Measurements from ENCODE around the gene LIF. TPM values are rescaled to one million over a fixed set of nuclear protein-coding genes. Genes with fewer than 3 reads are reported as not detected.

Gene LIF
- total RNA-seq, 3 donors from 2014 or later (not counting 1 experiment from before 2014, with no cell fraction given), result 2.0 to 2.7 (median 2.6) TPM

DNA sequence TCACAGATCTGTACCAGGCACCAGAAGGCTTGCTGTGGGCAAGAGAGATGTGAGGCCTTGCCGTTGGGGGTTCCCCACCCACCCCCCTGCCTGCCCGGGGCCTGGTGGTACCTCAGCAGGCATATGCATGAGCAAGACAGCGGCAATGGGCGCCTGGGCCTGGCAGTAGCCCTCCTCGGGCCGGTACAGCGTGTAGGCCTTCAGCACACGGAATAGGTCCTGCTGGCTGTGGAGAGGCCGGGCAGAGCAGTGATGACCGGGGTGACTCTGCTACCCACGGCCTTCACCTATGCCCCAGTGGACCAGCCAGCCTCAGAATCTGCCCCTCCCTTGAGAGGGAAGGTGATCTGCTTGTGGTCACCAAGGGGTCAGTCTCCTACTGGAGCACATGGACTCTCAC, 48.3 kb upstream of the LIF start:
- H3K4me1 Mint-ChIP-seq, result peaks cover 6 to 16% of the 10 kb centered on the region in 2 donors
- peaks cover 15% of the 10 kb centered on the region for H3K4me1 ChIP-seq (ENCODE audit: control insufficient read depth, insufficient read depth, low read length)
- no peak overlapping the region for H3K27ac ChIP-seq (ENCODE audit: low read length)
- intact Hi-C loops (cut with micrococcal nuclease), result no loop called here
- no peaks in the 10 kb centered on the region for H3K27me3 ChIP-seq (ENCODE audit: control insufficient read depth, insufficient read depth, low read length)
- TF ChIP-seq, protein P1, sequence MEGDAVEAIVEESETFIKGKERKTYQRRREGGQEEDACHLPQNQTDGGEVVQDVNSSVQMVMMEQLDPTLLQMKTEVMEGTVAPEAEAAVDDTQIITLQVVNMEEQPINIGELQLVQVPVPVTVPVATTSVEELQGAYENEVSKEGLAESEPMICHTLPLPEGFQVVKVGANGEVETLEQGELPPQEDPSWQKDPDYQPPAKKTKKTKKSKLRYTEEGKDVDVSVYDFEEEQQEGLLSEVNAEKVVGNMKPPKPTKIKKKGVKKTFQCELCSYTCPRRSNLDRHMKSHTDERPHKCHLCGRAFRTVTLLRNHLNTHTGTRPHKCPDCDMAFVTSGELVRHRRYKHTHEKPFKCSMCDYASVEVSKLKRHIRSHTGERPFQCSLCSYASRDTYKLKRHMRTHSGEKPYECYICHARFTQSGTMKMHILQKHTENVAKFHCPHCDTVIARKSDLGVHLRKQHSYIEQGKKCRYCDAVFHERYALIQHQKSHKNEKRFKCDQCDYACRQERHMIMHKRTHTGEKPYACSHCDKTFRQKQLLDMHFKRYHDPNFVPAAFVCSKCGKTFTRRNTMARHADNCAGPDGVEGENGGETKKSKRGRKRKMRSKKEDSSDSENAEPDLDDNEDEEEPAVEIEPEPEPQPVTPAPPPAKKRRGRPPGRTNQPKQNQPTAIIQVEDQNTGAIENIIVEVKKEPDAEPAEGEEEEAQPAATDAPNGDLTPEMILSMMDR (IDR thresholded peaks at IDR 0.05), result no peak
- H3K27ac Mint-ChIP-seq, result no peak overlapping the region
- 96% methylated on average over 11 of the region's 11 CpGs for WGBS (ENCODE audit: insufficient coverage)
- H3K4me3 ChIP-seq (ENCODE audit: low read length), result no peak overlapping the region
- H3K9me3 Mint-ChIP-seq, result no peaks in the 10 kb centered on the region
- ATAC-seq, result no peak
- H3K36me3 Mint-ChIP-seq, result no peaks in the 10 kb centered on the region
- H3K4me3 Mint-ChIP-seq, result no peak overlapping the region
- H3K9me3 ChIP-seq (ENCODE audit: control insufficient read depth, insufficient read depth, low read length), result no peaks in the 10 kb centered on the region
- H3K27me3 Mint-ChIP-seq (ENCODE audit: low read depth in 2 of 2), result no peaks in the 10 kb centered on the region
- DNase-seq, result no peak
- H3K36me3 ChIP-seq (ENCODE audit: control insufficient read depth, insufficient read depth, low read length), result peaks cover 70% of the 10 kb centered on the region

GRCh38 chr22:30294066-30294465, 47.5 kb upstream of the LIF start:
- no peaks in the 10 kb centered on the region for H3K36me3 Mint-ChIP-seq
- no peak overlapping the region for H3K27ac Mint-ChIP-seq
- H3K4me3 Mint-ChIP-seq, result no peak overlapping the region

DNA sequence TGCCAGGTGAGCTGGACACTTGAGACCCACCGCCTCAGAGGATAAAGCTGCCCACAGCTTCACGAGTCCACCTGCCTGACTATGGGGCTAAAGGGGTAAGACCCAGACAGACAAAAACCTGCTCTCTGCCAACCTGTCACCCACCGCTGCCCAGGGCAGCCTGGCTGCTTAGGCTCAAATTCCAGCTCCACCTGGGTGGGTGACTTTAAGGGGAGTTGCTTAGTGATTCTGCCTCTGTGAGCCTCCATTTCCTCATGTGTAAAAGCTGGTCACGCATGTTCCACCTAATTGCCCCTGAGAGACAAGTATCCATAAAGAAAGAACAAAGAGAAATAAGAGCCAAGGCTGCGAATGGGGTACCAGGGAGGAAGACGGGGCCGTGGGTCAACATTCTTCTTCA, 46.5 kb upstream of the LIF start:
- WGBS (ENCODE audit: insufficient coverage), result 97% methylated on average over 7 of the region's 7 CpGs

More at GRCh38 chr22:30294066-30294465, 47.5 kb upstream of the LIF start:
- Histone ChIP-seq H3K27ac (ENCODE audit: low read length) (no peak overlapping the region), H3K9me3 (ENCODE audit: control insufficient read depth, insufficient read depth, low read length) (no peaks in the 10 kb centered on the region), H3K4me3 (ENCODE audit: low read length) (no peak overlapping the region), H3K4me1 (ENCODE audit: control insufficient read depth, insufficient read depth, low read length) (peaks cover 18% of the 10 kb centered on the region), H3K36me3 (ENCODE audit: control insufficient read depth, insufficient read depth, low read length) (peaks cover 66% of the 10 kb centered on the region), H3K27me3 (ENCODE audit: control insufficient read depth, insufficient read depth, low read length) (no peaks in the 10 kb centered on the region)
- Mint-ChIP-seq H3K4me1 (peaks cover 9 to 21% of the 10 kb centered on the region in 2 donors), H3K9me3 (no peaks in the 10 kb centered on the region), H3K27me3 (ENCODE audit: low read depth in 2 of 2) (no peaks in the 10 kb centered on the region)
- intact Hi-C loops (cut with micrococcal nuclease), result no loop called here
- no peak for ATAC-seq
- no peak for DNase-seq
- 95% methylated on average over 9 of the region's 9 CpGs for WGBS (ENCODE audit: insufficient coverage)
- TF ChIP-seq, protein P1 (IDR thresholded peaks at IDR 0.05), result no peak

More for the DNA sequence above, 46.5 kb upstream of the LIF start:
- Histone ChIP-seq H3K4me1 (ENCODE audit: control insufficient read depth, insufficient read depth, low read length) (peaks cover 28% of the 10 kb centered on the region), H3K36me3 (ENCODE audit: control insufficient read depth, insufficient read depth, low read length) (peaks cover 56% of the 10 kb centered on the region), H3K4me3 (ENCODE audit: low read length) (no peak overlapping the region), H3K27ac (ENCODE audit: low read length) (no peak overlapping the region), H3K27me3 (ENCODE audit: control insufficient read depth, insufficient read depth, low read length) (no peaks in the 10 kb centered on the region), H3K9me3 (ENCODE audit: control insufficient read depth, insufficient read depth, low read length) (no peaks in the 10 kb centered on the region)
- intact Hi-C loops (cut with micrococcal nuclease), result no loop called here
- TF ChIP-seq, protein P1 (IDR thresholded peaks at IDR 0.05), result no peak
- Mint-ChIP-seq H3K9me3 (no peaks in the 10 kb centered on the region), H3K4me3 (no peak overlapping the region), H3K27me3 (ENCODE audit: low read depth in 2 of 2) (no peaks in the 10 kb centered on the region), H3K4me1 (peaks cover 14 to 28% of the 10 kb centered on the region in 2 donors), H3K27ac (no peak overlapping the region), H3K36me3 (no peaks in the 10 kb centered on the region)
- no peak for ATAC-seq
- no peak for DNase-seq
